H1 (cell line): Measurements from ENCODE around the gene SMTNL2. TPM values are rescaled to one million over a fixed set of nuclear protein-coding genes. Genes with fewer than 3 reads are reported as not detected.
A peak's percentile ranks its signal among the peaks of the same experiment; 100 is the strongest.

Experiments
- CTCF ChIA-PET: fragments of 300-600 bp; sonication (Branson Sonifier 250); formaldehyde crosslinking; loops from one replicate; lab custom pipeline; 2021; ENCODE audit not compliant: partially characterized antibody; lab: Charles Lee
- POLR2A ChIA-PET: fragments of 300-600 bp; sonication (Branson Sonifier 250); formaldehyde crosslinking; loops from one replicate; lab custom pipeline; 2021; ENCODE audit warnings: inconsistent platforms; ENCODE audit not compliant: partially characterized antibody; lab: Charles Lee
- DNase-seq, 2 experiments: peaks; one replicate each; pipeline versions ENCODE4 v3.0.0 to v3.0.0-alpha.2; 2010 to 2022; ENCODE audit warnings: low spot score in 2 of 2, low read depth in 1 of 2, mixed read lengths in 1 of 2
- FAIRE-seq: peaks from 2 replicates; lab custom pipeline; 2011; peaks lifted over from hg19 to GRCh38; lab: Jason Lieb, UNC
- H2AFZ ChIP-seq: 2 replicates; pipeline ENCODE4 v1.8.1; 2012; ENCODE audit warnings: low read length, inconsistent platforms
- H2AK5ac ChIP-seq: 2 replicates; pipeline ENCODE4 v1.6.1; 2013; ENCODE audit warnings: low read depth, low read length
- H2BK120ac ChIP-seq: replicated peaks from 2 replicates; pipeline ENCODE3; 2013; ENCODE audit warnings: low read depth, low read length, inconsistent platforms
- H2BK12ac ChIP-seq: 2 replicates; pipeline ENCODE4 v1.6.1; 2013; ENCODE audit warnings: low read depth, low read length
- H2BK15ac ChIP-seq: 2 replicates; pipeline ENCODE4 v1.6.1; 2013; ENCODE audit warnings: low read length
- H2BK20ac ChIP-seq: 2 replicates; pipeline ENCODE4 v1.6.1; 2013; ENCODE audit warnings: low read length
- H2BK5ac ChIP-seq: 2 replicates; pipeline ENCODE4 v1.6.1; 2013; ENCODE audit warnings: low read depth, low read length
- H3K14ac ChIP-seq: 2 replicates; pipeline ENCODE4 v1.6.1; 2013; ENCODE audit warnings: inconsistent platforms; ENCODE audit not compliant: insufficient read length
- H3K18ac ChIP-seq: 2 replicates; pipeline ENCODE4 v1.6.1; 2013; ENCODE audit warnings: low read length; ENCODE audit errors: extremely low read depth
- H3K23ac ChIP-seq: 2 replicates; pipeline ENCODE4 v1.6.1; 2013; ENCODE audit warnings: inconsistent platforms; ENCODE audit not compliant: insufficient read length
- H3K23me2 ChIP-seq: 2 replicates; pipeline ENCODE4 v1.6.1; 2013; ENCODE audit warnings: low read depth, low read length
- H3K27ac ChIP-seq: 2 replicates; pipeline ENCODE4 v1.6.1; 2011; ENCODE audit warnings: low read depth, low read length, inconsistent platforms
- H3K27me3 ChIP-seq, 4 experiments: replicated peaks in 1 of 4; 1 replicate in 1 of 4; 2 replicates in 3 of 4; pipeline versions ENCODE4 v1.6.1 to v1.8.1; 2011 to 2013; ENCODE audit warnings: low read length in 3 of 4, mild to moderate bottlenecking in 3 of 4, inconsistent platforms in 2 of 4, mixed read lengths in 2 of 4, moderate library complexity in 1 of 4; ENCODE audit not compliant: control insufficient read depth in 3 of 4, insufficient read depth in 3 of 4; ENCODE audit errors: extremely low read depth in 1 of 4
- H3K36me3 ChIP-seq, 4 experiments: 2 replicates each; pipeline versions ENCODE4 v1.6.1 to v1.8.1; 2011 to 2013; ENCODE audit warnings: mild to moderate bottlenecking in 4 of 4, low read length in 3 of 4, moderate library complexity in 2 of 4, control low read depth in 1 of 4, inconsistent platforms in 1 of 4; ENCODE audit not compliant: insufficient read depth in 4 of 4, control insufficient read depth in 2 of 4
- H3K4ac ChIP-seq: replicated peaks from 2 replicates; pipeline ENCODE3; 2013; ENCODE audit warnings: low read length, low read depth, mixed read lengths, inconsistent platforms; ENCODE audit not compliant: insufficient read length
- H3K4me1 ChIP-seq, 4 experiments: replicated peaks in 1 of 4; 1 replicate in 1 of 4; 2 replicates in 3 of 4; pipeline versions ENCODE4 v1.6.1 to v1.8.1; 2011 to 2013; ENCODE audit warnings: low read length in 3 of 4, inconsistent platforms in 2 of 4, mixed read lengths in 1 of 4; ENCODE audit not compliant: insufficient read depth in 4 of 4, control insufficient read depth in 3 of 4
- H3K4me2 ChIP-seq, 2 experiments: 2 replicates each; pipeline versions ENCODE4 v1.6.1 to v1.8.1; 2011 to 2013; ENCODE audit warnings: low read depth in 2 of 2, low read length in 2 of 2, control low read depth in 1 of 2, inconsistent platforms in 1 of 2, mild to moderate bottlenecking in 1 of 2; ENCODE audit not compliant: insufficient read depth in 1 of 2
- H3K4me3 ChIP-seq, 4 experiments: fragments of 200-600, 300-600 bp in 1 of 4; sonication (generic), shearing (Covaris generic), sonication (Bioruptor Twin) in 1 of 4; 2 replicates each; pipeline versions ENCODE4 v1.5.1 to v1.8.1; 2011 to 2016; ENCODE audit warnings: low read length in 4 of 4, low read depth in 3 of 4, control low read depth in 2 of 4, inconsistent platforms in 2 of 4, mild to moderate bottlenecking in 2 of 4, mixed read lengths in 1 of 4, moderate library complexity in 1 of 4; ENCODE audit not compliant: insufficient read depth in 2 of 4; ENCODE audit errors: extremely low read depth in 1 of 4
- H3K56ac ChIP-seq: replicated peaks from 2 replicates; pipeline ENCODE3; 2013; ENCODE audit warnings: low read depth, mild to moderate bottlenecking, mixed read lengths, low read length, inconsistent platforms; ENCODE audit not compliant: insufficient read length
- H3K79me1 ChIP-seq: 2 replicates; pipeline ENCODE4 v1.6.1; 2013; ENCODE audit warnings: low read depth, low read length, control low read depth
- H3K79me2 ChIP-seq, 2 experiments: 2 replicates each; pipeline versions ENCODE4 v1.6.1 to v1.8.1; 2012 to 2013; ENCODE audit warnings: low read length in 2 of 2, mild to moderate bottlenecking in 2 of 2, inconsistent platforms in 1 of 2; ENCODE audit not compliant: insufficient read depth in 2 of 2, control insufficient read depth in 1 of 2
- H3K9ac ChIP-seq, 4 experiments: replicated peaks in 1 of 4; 1 replicate in 1 of 4; 2 replicates in 3 of 4; pipeline versions ENCODE4 v1.6.1 to v1.8.1; 2011 to 2013; ENCODE audit warnings: low read depth in 3 of 4, low read length in 3 of 4, control low read depth in 2 of 4, mild to moderate bottlenecking in 2 of 4, moderate library complexity in 2 of 4, inconsistent platforms in 1 of 4; ENCODE audit errors: extremely low read depth in 1 of 4
- H3K9me3 ChIP-seq, 2 experiments: 2 replicates each; pipeline versions ENCODE4 v1.6.1 to v1.8.1; 2012 to 2013; ENCODE audit warnings: mild to moderate bottlenecking in 2 of 2, moderate library complexity in 2 of 2, control low read depth in 1 of 2, inconsistent platforms in 1 of 2, low read depth in 1 of 2, low read length in 1 of 2, mixed read lengths in 1 of 2; ENCODE audit not compliant: insufficient read depth in 2 of 2
- H4K20me1 ChIP-seq, 2 experiments: replicated peaks in 1 of 2; 2 replicates each; pipeline versions ENCODE3 to v1.8.1; 2011 to 2013; ENCODE audit warnings: inconsistent platforms in 2 of 2, low read length in 2 of 2, mild to moderate bottlenecking in 1 of 2; ENCODE audit not compliant: insufficient read depth in 2 of 2, control insufficient read depth in 1 of 2
- H4K5ac ChIP-seq: 2 replicates; pipeline ENCODE4 v1.6.1; 2013; ENCODE audit warnings: low read length, low read depth, mixed read lengths, inconsistent platforms; ENCODE audit not compliant: insufficient read length
- H4K8ac ChIP-seq: 2 replicates; pipeline ENCODE4 v1.8.0; 2013; ENCODE audit warnings: mild to moderate bottlenecking, moderate library complexity, low read length, inconsistent platforms; ENCODE audit not compliant: insufficient read depth; ENCODE audit errors: extremely low read depth
- H4K91ac ChIP-seq: replicated peaks from 2 replicates; pipeline ENCODE3; 2013; ENCODE audit warnings: low read length, mixed read lengths, inconsistent platforms; ENCODE audit not compliant: insufficient read length
- BCL11A ChIP-seq, 2 experiments: IDR thresholded peaks; one replicate each; pipeline ENCODE4 v1.6.1; 2011; ENCODE audit warnings: low read depth in 2 of 2, low read length in 2 of 2, mild to moderate bottlenecking in 2 of 2
- CHD2 ChIP-seq: IDR thresholded peaks from 2 replicates; pipeline ENCODE4 v1.6.1; 2012; ENCODE audit warnings: low read length, improper control_type of control experiment
- EP300 ChIP-seq, 2 experiments: IDR thresholded peaks; 1 replicate in 1 of 2; 2 replicates in 1 of 2; pipeline ENCODE4 v1.6.1; 2011 to 2012; ENCODE audit warnings: low read depth in 2 of 2, low read length in 2 of 2, mild to moderate bottlenecking in 2 of 2, borderline replicate concordance in 1 of 2, inconsistent platforms in 1 of 2, moderate library complexity in 1 of 2
- EZH2 ChIP-seq: fragments of 200-600 bp; sonication (generic); IDR thresholded peaks from 2 replicates; pipeline ENCODE4 v1.7.1; 2012; ENCODE audit warnings: low read depth, mild to moderate bottlenecking, moderate library complexity, low read length, inconsistent platforms; ENCODE audit not compliant: severe bottlenecking
- JUND ChIP-seq: IDR thresholded peaks from 2 replicates; pipeline ENCODE4 v1.6.1; 2011; ENCODE audit warnings: mild to moderate bottlenecking, improper control_type of control experiment, low read length
- PHF8 ChIP-seq: fragments of 200-600 bp; sonication (generic); conservative IDR thresholded peaks from 2 replicates; pipeline ENCODE4 v1.7.1; 2012; ENCODE audit warnings: low read depth, mild to moderate bottlenecking, inconsistent platforms, low read length, moderate library complexity
- POLR2AphosphoS5 ChIP-seq: IDR thresholded peaks from 2 replicates; pipeline ENCODE4 v1.6.1; 2011; ENCODE audit warnings: low read depth, low read length
- POU5F1 ChIP-seq: IDR thresholded peaks from 2 replicates; pipeline ENCODE4 v1.6.1; 2011; ENCODE audit warnings: low read depth, mild to moderate bottlenecking, low read length, moderate library complexity
- SIN3A ChIP-seq, 2 experiments: IDR thresholded peaks in 1 of 2; conservative IDR thresholded peaks in 1 of 2; 2 replicates each; pipeline ENCODE4 v1.6.1; 2011 to 2012; ENCODE audit warnings: low read length in 2 of 2, improper control_type of control experiment in 1 of 2, low read depth in 1 of 2, mild to moderate bottlenecking in 1 of 2
- TAF7 ChIP-seq: optimal IDR thresholded peaks from 2 replicates; pipeline ENCODE3; 2011; ENCODE audit warnings: low read depth, mild to moderate bottlenecking, inconsistent platforms, low read length, moderate library complexity, borderline replicate concordance
- WGBS, 2 experiments: shearing (Covaris generic) in 1 of 2; methylation state at CpG; one replicate each; pipeline versions ENCODE4 v1.1.6 to v1.1.7; 2013 to 2015; ENCODE audit warnings: low lambda C conversion rate in 2 of 2, mixed read lengths in 2 of 2, inconsistent platforms in 1 of 2, low coverage in 1 of 2, missing lambda C conversion rate in 1 of 2; ENCODE audit not compliant: insufficient replicate concordance in 2 of 2, insufficient coverage in 1 of 2, insufficient read length in 1 of 2; ENCODE audit errors: extremely low coverage in 1 of 2, missing lambda C conversion rate in 1 of 2; 5-methylcytosine and 5-hydroxymethylcytosine counted together
- polyA plus RNA-seq, 7 experiments: library from polyadenylated mRNA; depleted of rRNA in 3 of 7; stranded (reverse) in 5 of 7; unstranded in 2 of 7; fragments of >200 nt in 5 of 7; fragments of 200-250 nt in 2 of 7; gene quantifications; 1 replicate in 5 of 7; 2 replicates in 1 of 7; 4 replicates in 1 of 7; pipeline versions ENCODE4 v1.2.1 to v1.2.3, GENCODE V29; 2011 to 2013; ENCODE audit warnings: missing spikeins in 2 of 7, mixed read lengths in 2 of 7
- total RNA-seq: library from RNA; stranded (reverse); fragmentation: NEBNext Ultra II Directional; extraction: Animal tissue kit (Norgen Biotek cat#: 25700); gene quantifications from 2 replicates; pipeline ENCODE4 v1.2.1, GENCODE V29; 2021
- TF ChIP-seq, protein P1 (sequence below): IDR thresholded peaks from 2 replicates; pipeline ENCODE4 v1.6.1; 2011; ENCODE audit warnings: low read length, improper control_type of control experiment

The SMTNL2 gene
- total and polyA plus RNA-seq, 2 of the 8 experiments (the other 6 are each of a cell fraction or from before 2014, with no cell fraction given), result 3.6 to 4.5 TPM

- Histone ChIP-seq H3K9me3 (no peaks in the 10 kb centered on the region), H2AFZ (no peak overlapping the region), H2BK20ac (no peak overlapping the region), H2BK5ac (no peak overlapping the region; the same call in 1 of the 2 replicates), H3K79me1 (no peaks in the 10 kb centered on the region), H3K79me2 (no peaks in the 10 kb centered on the region), H3K56ac (no peak overlapping the region), H3K18ac (peak overlapping the region; percentile 71), H3K9ac (no peak overlapping the region), H3K23ac (no peak overlapping the region), H3K4me3 (no peak overlapping the region), H4K20me1 (no peaks in the 10 kb centered on the region), H3K4me2 (0 out of 4 replicates have a peak overlapping the region, but pooled peaks of 1 of the 2 experiments have one; percentile 17), H2BK120ac (peak overlapping the region; percentile 44), H2BK15ac (peak overlapping the region; percentile 81; the same call in 1 of the 2 replicates), H4K8ac (no peak overlapping the region; the same call in 1 of the 2 replicates), H3K4ac (no peak overlapping the region), H2BK12ac (peak overlapping the region; percentile 99; the same call in 1 of the 2 replicates), H4K91ac (peak overlapping the region; percentile 70), H2AK5ac (peak overlapping the region; percentile 93; the same call in 1 of the 2 replicates), H3K36me3 (no peaks in the 10 kb centered on the region), H3K14ac (no peak overlapping the region), H3K4me1 (peaks cover 7 to 29% (median 15%) of the 10 kb centered on the region in 4 experiments), H4K5ac (no peak overlapping the region), H3K23me2 (0 out of 2 replicates have a peak, but pooled peaks cover 3% of the 10 kb centered on the region), H3K27me3 (peaks cover 0 to 10% (median 6%) of the 10 kb centered on the region in 4 experiments; a peak in 4 of 7 replicates), H3K27ac (no peak overlapping the region)
- 86% methylated on average over 6 of the region's 8 CpGs; no CpG with 5 or more reads in 1 of the 2 experiments for WGBS, 2 experiments
- DNase-seq (no peak), FAIRE-seq (no peak)
- ChIA-PET POLR2A (interaction anchor here (0.8 to 2.0 kb wide), 2 partner anchors 55 to 84 kb away, joined by 3 to 5 read pairs; no protein-coding TSS in a partner anchor), CTCF (interaction anchor here (0.8 to 4.9 kb wide), 7 partner anchors 9 to 257 kb away, joined by 3 to 49 read pairs (median 6); partner anchors contain the start of genes ALOX15 and GGT6)
- TF ChIP-seq, protein P1, sequence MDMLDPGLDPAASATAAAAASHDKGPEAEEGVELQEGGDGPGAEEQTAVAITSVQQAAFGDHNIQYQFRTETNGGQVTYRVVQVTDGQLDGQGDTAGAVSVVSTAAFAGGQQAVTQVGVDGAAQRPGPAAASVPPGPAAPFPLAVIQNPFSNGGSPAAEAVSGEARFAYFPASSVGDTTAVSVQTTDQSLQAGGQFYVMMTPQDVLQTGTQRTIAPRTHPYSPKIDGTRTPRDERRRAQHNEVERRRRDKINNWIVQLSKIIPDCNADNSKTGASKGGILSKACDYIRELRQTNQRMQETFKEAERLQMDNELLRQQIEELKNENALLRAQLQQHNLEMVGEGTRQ, result no peak
- TF ChIP-seq POLR2AphosphoS5, result no peak
- no peak for TF ChIP-seq POU5F1
- TF ChIP-seq EP300 (IDR thresholded peaks at IDR 0.05; ENCODE audit: borderline replicate concordance in 1 of 2, low read depth in 2 of 2, low read length in 2 of 2), result no peak
- no peak for TF ChIP-seq EZH2
- TF ChIP-seq SIN3A (conservative IDR thresholded peaks at IDR 0.05 in 1 of 2, IDR thresholded peaks at IDR 0.05 in 1 of 2; ENCODE audit: low read depth in 1 of 2, low read length in 2 of 2), result no peak
- TF ChIP-seq PHF8, result no peak
- TF ChIP-seq CHD2, result no peak
- no peak for TF ChIP-seq BCL11A (IDR thresholded peaks at IDR 0.05; ENCODE audit: low read depth in 2 of 2, low read length in 2 of 2)
- no peak for TF ChIP-seq TAF7
- TF ChIP-seq JUND, result no peak
Measured at GRCh38 chr17:4631431-4631830, 47.1 kb downstream of the SMTNL2 start.
